NCI-H1436 (cell line): ENCODE results near the gene GPR3.

Experiments used
- DNase-seq: peaks from one replicate; lab custom pipeline; 2025; lab: John Stamatoyannopoulos, UW

GPR3 gene, protein sequence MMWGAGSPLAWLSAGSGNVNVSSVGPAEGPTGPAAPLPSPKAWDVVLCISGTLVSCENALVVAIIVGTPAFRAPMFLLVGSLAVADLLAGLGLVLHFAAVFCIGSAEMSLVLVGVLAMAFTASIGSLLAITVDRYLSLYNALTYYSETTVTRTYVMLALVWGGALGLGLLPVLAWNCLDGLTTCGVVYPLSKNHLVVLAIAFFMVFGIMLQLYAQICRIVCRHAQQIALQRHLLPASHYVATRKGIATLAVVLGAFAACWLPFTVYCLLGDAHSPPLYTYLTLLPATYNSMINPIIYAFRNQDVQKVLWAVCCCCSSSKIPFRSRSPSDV

GRCh38 chr1:27392096-27392777 is at the start of gene GPR3:
Gene GPR3, plus strand, starts transcription at chr1:27392622. Its CDS starts 1,177 bp downstream, at chr1:27393799.
- peak; percentile 90 for DNase-seq

DNA sequence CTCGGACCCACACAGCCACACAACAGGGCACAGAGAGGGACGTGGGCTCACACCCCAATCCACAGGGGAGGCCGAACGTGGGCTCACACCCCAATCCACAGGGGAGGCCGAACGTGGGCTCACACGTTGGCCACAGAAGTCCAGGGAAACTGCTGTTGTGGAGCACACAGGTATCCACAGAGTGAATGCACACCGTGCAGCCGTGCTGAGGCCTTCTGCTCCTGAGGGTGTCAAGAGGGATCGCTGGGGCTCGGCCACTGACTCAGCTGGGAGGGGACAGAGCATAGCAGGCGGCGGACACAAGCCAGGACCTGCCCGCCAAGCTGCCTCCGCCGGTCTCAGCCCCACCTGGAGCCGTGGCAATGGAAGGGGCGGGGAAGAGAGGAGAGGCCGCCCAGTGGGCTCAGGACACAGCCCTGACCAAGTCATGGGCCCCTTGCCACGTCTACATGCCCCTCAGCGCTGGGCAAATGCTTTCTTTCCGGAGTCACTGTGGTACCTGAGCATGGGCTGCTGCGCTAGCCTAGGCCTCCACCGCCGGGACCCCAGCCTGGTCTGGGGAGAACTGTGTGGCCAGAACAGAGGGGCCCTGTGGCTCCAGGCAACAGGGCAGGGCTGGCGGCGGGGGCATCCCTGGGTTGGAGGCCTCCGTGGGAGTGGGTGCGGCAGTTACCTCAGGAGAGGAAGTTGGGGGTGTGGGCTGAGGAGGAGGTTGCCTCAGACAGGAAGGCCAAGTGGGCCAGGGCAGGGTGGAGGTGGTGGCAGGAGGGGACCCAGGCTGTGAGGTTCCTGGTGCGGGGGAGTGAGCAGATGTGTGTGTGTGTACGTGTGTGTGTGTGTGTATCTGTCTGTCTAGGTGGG is 49.4 kb upstream of the GPR3 start:
- DNase-seq: no peak

DNA sequence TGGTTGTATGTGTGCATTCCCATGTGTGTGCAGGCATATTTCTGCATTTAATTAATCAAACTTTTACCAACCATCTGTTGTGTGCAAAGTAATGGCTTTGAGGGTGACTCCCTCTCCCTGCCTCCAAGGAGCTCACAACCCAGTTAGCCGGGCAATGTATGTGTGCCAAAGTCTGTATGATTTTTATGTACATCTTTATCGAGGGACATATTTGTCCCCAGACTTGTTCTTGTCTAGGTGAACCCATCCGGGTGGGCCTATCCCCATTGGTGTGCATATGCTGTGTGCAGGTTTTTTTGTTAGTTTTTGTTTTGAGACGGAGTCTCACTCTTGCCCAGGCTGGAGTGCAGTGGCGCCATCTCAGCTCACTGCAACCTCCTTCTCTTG is 48.8 kb upstream of the GPR3 start:
- DNase-seq: no peak

DNA sequence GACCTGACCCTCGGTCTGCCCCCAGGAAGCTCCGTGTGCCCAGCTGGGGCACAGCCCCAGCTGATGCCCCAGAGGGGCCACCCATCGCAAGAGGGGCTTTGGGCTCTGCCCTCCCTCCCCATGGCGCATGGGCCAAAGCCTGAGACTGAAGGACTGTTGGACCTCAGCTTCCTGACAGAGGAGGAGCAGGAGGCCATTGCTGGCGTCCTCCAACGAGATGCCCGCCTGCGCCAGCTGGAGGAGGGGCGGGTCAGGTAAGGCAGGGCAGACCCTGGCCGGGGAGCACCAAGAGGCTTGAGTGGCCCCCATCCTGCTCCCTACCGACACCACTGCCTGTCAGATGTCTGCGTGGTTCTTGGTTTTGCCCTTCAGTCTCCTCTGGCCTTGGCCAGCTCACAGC is 47.1 kb upstream of the GPR3 start:
- no peak for DNase-seq

DNA sequence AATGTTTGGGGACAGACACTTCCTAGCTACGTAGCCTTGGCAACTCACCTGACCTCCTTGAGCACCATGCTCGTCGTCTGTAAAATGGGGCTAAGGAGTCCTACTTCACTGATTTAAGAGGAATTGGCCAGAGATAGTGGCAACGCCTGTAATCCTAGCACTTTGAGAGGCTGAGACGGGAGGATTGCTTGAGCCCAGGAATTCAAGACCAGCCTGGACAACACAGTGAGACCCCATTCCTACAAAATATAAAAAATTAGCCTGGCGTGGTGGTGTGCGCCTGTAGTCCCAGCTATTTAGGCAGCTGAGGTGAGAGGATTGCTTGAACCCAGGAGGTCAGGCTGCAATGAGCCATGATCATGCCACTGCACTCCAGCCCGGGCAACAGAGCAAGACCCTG is 46.1 kb upstream of the GPR3 start:
- no peak for DNase-seq

DNA sequence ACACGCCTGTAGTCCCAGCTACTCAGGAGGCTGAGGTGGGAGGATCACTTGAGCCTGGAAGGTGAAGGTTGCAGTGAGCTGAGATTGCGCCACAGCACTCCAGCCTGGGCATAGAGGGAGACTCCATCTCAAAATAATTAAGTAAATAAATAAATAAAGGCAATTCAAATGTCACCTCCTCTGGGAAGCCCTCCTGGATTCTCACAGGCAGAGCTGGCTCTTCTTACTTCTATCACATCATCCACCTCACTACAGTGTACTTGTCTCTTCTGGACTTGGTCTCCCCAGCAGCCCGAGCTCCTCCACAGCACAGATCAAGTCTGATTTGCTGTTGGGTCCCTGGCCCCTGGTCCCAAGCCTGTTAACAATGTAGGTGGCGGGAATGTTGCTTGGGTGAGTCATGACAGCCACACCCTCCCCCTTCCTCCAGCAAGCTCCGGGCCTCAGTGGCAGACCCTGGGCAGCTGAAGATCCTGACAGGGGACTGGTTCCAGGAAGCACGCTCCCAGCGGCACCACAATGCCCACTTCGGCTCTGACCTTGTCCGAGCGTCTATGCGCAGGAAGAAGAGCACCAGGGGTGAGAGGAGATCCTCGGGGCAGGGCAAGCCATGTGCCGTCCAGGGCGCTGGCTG is 45.3 kb upstream of the GPR3 start:
- no peak for DNase-seq

DNA sequence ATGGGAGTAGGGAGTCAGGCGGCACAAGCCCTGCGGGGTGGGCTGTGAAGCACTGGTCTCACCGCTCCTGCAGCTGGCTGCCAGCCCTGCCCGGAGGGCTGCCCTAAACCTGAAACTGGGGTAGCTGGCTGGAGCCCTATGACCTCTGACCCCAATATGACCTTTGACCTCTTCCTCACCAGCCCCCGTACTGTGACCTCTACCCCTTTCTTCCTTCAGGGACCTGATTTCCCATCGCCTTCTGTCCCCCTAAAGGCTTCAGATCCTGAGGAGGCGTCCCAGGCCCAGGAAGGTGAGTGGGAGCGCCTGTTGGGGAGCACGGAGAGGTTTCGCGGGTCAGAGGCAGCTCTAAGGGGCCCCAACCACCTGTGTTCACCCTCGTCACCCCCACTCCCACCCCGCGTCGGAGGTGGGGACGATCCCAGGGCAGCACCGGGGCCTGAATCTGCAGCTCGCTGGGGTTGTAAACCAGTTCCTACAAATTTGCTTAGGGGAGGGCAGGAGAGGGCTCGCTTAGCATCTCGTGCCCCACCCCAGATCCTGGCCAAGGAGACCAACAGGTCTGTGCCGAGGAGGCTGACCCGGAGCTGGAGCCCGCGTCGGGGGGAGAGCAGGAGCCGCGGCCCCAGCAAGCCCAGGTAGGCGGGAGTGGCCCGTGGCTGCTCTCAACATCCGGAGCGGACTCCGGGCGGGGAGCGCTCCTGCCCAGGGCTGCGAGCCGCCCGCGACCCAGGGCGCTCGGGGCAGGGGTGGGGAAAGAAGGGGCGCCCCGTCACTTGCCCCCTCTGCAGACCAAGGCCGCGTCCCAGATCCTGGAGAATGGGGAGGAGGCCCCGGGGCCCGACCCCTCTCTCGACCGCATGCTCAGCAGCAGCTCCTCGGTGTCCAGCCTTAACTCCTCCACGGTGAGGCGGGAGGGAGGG is 43.3 kb upstream of the GPR3 start:
- DNase-seq: peak; percentile 61

DNA sequence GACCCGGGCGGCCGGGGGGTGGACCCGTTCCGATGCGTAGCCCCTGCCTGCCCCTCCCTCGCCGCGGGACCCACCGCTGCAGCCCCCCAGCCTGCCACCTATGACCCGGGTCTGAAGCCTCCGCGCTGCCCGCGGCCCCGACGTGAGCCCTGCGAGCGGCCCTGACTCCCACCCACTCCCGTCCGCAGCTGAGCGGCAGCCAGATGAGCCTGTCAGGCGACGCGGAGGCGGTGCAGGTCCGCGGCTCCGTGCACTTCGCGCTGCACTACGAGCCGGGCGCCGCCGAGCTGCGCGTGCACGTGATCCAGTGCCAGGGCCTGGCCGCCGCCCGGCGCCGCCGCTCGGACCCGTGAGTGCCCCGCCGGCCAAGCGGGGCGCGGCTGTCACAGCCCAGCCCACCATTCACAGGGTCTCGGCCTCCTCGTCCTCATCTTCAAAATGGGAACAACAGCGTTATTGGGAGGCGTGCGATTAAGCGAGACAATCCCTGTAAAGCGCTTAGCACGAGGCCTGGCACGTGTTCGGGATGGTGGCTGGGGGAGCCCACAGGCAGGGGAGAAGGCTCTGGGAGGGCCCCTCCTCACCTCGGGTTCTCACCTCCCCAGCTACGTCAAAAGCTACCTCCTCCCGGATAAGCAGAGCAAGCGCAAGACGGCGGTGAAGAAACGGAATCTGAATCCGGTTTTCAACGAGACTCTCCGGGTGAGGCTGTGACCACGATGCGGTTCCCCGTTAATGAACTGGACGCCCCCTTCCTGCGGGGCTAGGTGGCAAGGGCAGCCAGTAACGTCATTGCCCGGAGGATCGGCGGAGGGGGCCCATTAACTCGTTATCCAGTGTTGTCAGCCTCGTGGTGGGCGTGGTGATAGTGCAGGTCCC is 42.4 kb upstream of the GPR3 start:
- DNase-seq: peak; percentile 56

GRCh38 chr1:27350663-27351540 is 41.5 kb upstream of the GPR3 start:
- DNase-seq: no peak

- DNase-seq: no peak
These were observed 40.8 kb upstream of the GPR3 start for GRCh38 chr1:27351541-27352107.

DNA sequence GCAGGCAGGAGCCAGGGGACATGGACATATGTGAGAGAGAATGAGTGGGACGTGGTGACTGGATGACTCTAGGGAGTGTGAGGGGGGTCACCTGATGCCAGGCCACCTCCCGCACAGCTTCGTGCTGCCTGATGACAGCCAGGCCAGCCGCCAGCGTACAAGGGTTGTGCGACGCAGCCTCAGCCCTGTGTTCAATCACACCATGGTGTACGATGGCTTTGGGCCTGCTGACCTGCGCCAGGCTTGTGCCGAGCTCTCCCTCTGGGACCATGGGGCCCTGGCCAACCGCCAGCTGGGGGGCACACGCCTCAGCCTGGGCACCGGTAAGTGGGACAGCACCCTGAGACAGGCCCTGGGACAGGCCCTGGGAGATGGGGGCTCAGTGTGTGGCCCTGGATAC is 39.3 kb upstream of the GPR3 start:
- no peak for DNase-seq

GRCh38 chr1:27353629-27354028 is 38.8 kb upstream of the GPR3 start:
- no peak for DNase-seq

- no peak for DNase-seq
These were observed 36.7 kb upstream of the GPR3 start for GRCh38 chr1:27355683-27356082.

DNA sequence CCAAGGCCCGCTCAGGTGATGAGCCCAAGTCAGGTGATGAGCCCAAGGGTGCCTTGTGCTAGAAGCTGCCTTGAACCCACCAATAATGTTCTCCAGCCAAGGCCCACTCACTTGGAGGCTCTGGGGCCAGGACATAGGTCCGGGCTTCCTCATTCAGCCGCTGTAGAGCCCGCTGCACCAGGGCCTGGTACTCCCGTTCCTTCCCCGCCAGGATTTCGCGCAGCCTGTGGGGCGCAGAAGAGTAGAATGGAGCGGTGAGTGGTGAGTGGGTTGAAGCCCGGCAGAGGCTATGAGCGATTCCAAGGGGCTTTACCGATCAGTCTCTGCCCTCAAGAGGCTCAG is 36.2 kb upstream of the GPR3 start:
- DNase-seq: no peak

DNA sequence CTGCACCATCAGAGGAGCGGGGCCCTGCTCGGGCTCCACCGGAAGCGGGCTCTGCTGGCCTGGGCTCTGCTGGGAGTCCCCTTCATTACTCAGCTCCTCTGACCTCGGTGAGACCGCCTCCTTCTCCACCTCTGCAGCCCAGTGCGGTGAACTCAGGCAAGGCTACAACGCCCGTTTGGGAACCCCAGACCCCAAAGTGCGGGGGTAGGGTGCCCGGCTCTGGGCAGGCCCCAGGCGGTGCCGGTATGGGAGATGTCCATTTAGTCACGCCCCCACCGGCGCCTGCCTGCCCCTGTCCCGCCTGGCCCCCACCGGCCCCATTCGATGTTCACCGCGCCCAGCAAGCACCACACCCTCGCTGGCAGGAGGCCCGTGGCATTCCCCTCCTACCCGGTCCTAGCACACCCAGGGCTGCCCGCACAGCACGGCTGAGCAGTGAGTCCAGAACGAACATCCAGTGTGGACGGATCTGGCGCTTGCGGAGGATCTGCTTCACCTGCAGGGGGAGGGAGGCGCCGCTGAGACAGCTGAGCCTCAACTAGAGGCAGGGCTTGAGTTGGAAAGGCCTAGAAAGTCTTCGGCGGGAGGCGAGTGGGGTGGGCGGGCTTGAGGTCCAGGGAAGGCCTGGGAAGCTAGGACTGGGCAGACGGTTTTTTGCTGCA is 35.7 kb upstream of the GPR3 start:
- DNase-seq: no peak

- peak; percentile 43 for DNase-seq
These were observed 35.0 kb upstream of the GPR3 start for GRCh38 chr1:27357281-27358037.

- no peak for DNase-seq
These were observed 34.1 kb upstream of the GPR3 start for GRCh38 chr1:27358038-27358927.
